Measurements from ENCODE around the gene MRPL2. TPM values are rescaled to one million over a fixed set of nuclear protein-coding genes. Genes with fewer than 3 reads are reported as not detected.
A peak's percentile ranks its signal among the peaks of the same experiment; 100 is the strongest.

Gene MRPL2
- total and polyA plus RNA-seq, 4 experiments from 2014 or later = 37.9 to 56.5 (median 53.4) TPM

DNA sequence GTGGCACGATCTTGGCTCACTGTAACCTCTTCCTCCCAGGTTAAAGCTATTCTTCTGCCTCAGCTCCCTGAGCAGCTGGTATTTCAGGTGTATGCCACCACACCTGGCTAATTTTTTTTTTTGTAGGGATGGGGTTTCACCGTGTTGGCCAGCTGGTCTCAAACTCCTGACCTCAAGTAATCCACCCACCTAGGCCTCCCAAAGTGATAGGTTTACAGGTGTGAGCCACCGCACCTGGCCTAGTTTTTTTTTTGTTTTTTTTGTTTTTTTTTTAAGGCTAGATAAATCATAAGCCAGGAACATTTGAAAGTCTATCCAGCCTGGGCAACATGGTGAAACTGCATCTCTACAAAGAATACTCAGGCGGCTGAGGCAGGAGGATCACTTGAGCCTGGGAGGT is 26.9 kb downstream of the MRPL2 start:
- Histone ChIP-seq H3K27ac (ENCODE audit: low read depth, low read length) (no peak overlapping the region), H3K4me3 (ENCODE audit: low read length in 2 of 2) (no peak overlapping the region), H3K9me3 (ENCODE audit: control insufficient read depth in 1 of 2, low read length in 2 of 2) (no peaks in the 10 kb centered on the region), H3K27me3 (ENCODE audit: insufficient read depth, low read length) (no peaks in the 10 kb centered on the region), H3K4me1 (ENCODE audit: insufficient read depth, low read length) (no peaks in the 10 kb centered on the region), H3K36me3 (ENCODE audit: insufficient read depth, low read length) (peaks cover 53% of the 10 kb centered on the region)
- Mint-ChIP-seq H3K27me3 (no peaks in the 10 kb centered on the region), H3K36me3 (peaks cover 19 to 55% of the 10 kb centered on the region in 2 donors), H3K4me1 (peaks cover 0 to 6% (median 2%) of the 10 kb centered on the region in 4 donors), H3K4me3 (no peak overlapping the region), H3K27ac (peak overlapping the region in 1 of 7 donors; percentile 56), H3K9me3 (peaks cover 0 to 2% (median 0%) of the 10 kb centered on the region in 8 donors)
- POLR2A ChIA-PET (ENCODE audit: partially characterized antibody) = interaction anchor here (0.7 to 1.1 kb wide), 2 partner anchors 14 to 90 kb away, joined by 3 to 4 read pairs; no protein-coding TSS in a partner anchor
- intact Hi-C loops (cut with micrococcal nuclease) = no loop called here
- DNase-seq = no peak
- CTCF ChIA-PET (ENCODE audit: partially characterized antibody) = no interaction called here

DNA sequence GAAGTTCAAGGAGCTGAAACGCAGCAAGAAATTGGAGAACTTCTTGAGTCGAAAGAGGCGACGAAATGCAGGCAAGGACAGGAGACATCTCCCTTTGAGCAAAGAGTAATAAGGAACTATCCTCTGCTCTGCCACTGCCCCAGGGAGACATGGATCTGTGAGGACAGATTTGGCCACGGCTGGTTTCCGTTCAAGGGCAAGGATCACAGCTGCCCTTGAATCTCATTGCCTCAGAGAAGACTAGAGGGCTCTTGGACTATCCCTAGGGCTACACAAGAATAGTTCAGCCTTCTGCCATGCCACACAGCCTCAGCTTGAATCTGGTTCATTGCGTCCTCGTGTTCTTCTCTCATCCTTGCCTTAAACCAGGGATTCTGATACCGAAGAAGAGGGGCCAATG is 30.1 kb downstream of the MRPL2 start:
- ChIA-PET CTCF (ENCODE audit: partially characterized antibody) (interaction anchor here (0.6 to 1.4 kb wide), 2 partner anchors 25 to 111 kb away, joined by 3 to 4 read pairs; partner anchors contain the start of gene CUL7), POLR2A (ENCODE audit: partially characterized antibody) (interaction anchor here (0.9 kb wide), 1 partner anchor 15 kb away, joined by 3 read pairs; the partner anchor contains the start of genes KLHDC3 and MEA1)

GRCh38 chr6:43026365-43026764 is 32.9 kb downstream of the MRPL2 start:
- Histone ChIP-seq H3K4me1 (ENCODE audit: insufficient read depth, low read length) (peaks cover 21% of the 10 kb centered on the region), H3K4me3 (ENCODE audit: low read length in 2 of 2) (no peak overlapping the region), H3K9me3 (ENCODE audit: control insufficient read depth in 1 of 2, low read length in 2 of 2) (no peaks in the 10 kb centered on the region), H3K27ac (ENCODE audit: low read depth, low read length) (no peak overlapping the region), H3K36me3 (ENCODE audit: insufficient read depth, low read length) (peaks cover 57% of the 10 kb centered on the region), H3K27me3 (ENCODE audit: insufficient read depth, low read length) (no peaks in the 10 kb centered on the region)
- Mint-ChIP-seq H3K27ac (peak overlapping the region in 1 of 7 donors; percentile 41), H3K4me1 (peaks cover 5 to 22% (median 17%) of the 10 kb centered on the region in 4 donors), H3K36me3 (peaks cover 36 to 47% of the 10 kb centered on the region in 2 donors), H3K27me3 (no peaks in the 10 kb centered on the region), H3K4me3 (no peak overlapping the region), H3K9me3 (peaks cover 0 to 1% (median 0%) of the 10 kb centered on the region in 8 donors)
- no peak for DNase-seq
- ChIA-PET POLR2A (ENCODE audit: partially characterized antibody) (no interaction called here), CTCF (ENCODE audit: partially characterized antibody) (no interaction called here)
- intact Hi-C loops (cut with micrococcal nuclease) = no loop called here

More for the DNA sequence above, 30.1 kb downstream of the MRPL2 start:
- no peak overlapping the region for H3K27ac ChIP-seq (ENCODE audit: low read depth, low read length)
- no peak for DNase-seq
- intact Hi-C loops (cut with micrococcal nuclease) = no loop called here
- Mint-ChIP-seq H3K36me3 (peaks cover 39 to 59% of the 10 kb centered on the region in 2 donors), H3K4me3 (no peak overlapping the region), H3K27me3 (no peaks in the 10 kb centered on the region), H3K27ac (peak overlapping the region in 1 of 7 donors; percentile 12), H3K9me3 (peaks cover 0 to 2% (median 0%) of the 10 kb centered on the region in 8 donors), H3K4me1 (peaks cover 4 to 13% (median 10%) of the 10 kb centered on the region in 4 donors)
- H3K27me3 ChIP-seq (ENCODE audit: insufficient read depth, low read length) = no peaks in the 10 kb centered on the region
- H3K9me3 ChIP-seq (ENCODE audit: control insufficient read depth in 1 of 2, low read length in 2 of 2) = no peaks in the 10 kb centered on the region
- H3K4me1 ChIP-seq (ENCODE audit: insufficient read depth, low read length) = peaks cover 5% of the 10 kb centered on the region
- H3K36me3 ChIP-seq (ENCODE audit: insufficient read depth, low read length) = peaks cover 67% of the 10 kb centered on the region
- no peak overlapping the region for H3K4me3 ChIP-seq (ENCODE audit: low read length in 2 of 2)

DNA sequence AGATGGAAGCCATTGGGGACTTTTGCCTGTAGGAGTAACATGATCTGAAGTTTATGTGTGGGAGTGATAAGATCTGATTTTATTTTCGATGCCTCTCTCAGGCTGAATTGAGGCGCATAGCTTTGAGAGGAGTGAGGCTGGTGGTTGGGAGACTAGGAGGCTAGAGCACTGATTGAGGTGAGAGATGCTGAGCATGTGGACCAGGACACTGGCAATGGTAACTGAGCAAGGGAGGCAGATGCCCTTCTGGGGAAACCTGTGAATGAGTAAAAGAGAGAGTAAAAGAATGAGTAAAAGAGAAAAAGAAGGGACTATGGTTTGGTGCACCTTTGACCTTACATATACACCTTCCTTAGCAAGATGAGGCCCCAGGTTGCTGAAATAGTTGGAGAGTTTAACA is 34.8 kb downstream of the MRPL2 start:
- intact Hi-C loops (cut with micrococcal nuclease) = no loop called here
- H3K36me3 Mint-ChIP-seq = peaks cover 30 to 46% of the 10 kb centered on the region in 2 donors
- peaks cover 29% of the 10 kb centered on the region for H3K4me1 ChIP-seq (ENCODE audit: insufficient read depth, low read length)
- peaks cover 51% of the 10 kb centered on the region for H3K36me3 ChIP-seq (ENCODE audit: insufficient read depth, low read length)
- ChIA-PET CTCF (ENCODE audit: partially characterized antibody) (interaction anchor here (0.8 to 1.0 kb wide), 2 partner anchors 10 kb away, joined by 3 read pairs; partner anchors contain the start of genes KLHDC3 and MEA1), POLR2A (ENCODE audit: partially characterized antibody) (interaction anchor here (1.0 to 4.6 kb wide), 4 partner anchors 11 to 95 kb away, joined by 5 to 40 read pairs (median 20); partner anchors contain the start of genes CNPY3, CUL7, KLHDC3 and MEA1)
- no peaks in the 10 kb centered on the region for H3K27me3 Mint-ChIP-seq
- H3K9me3 Mint-ChIP-seq = peaks cover 0 to 1% (median 0%) of the 10 kb centered on the region in 8 donors
- no peak overlapping the region for H3K4me3 ChIP-seq (ENCODE audit: low read length in 2 of 2)
- no peak overlapping the region for H3K27ac ChIP-seq (ENCODE audit: low read depth, low read length)
- no peaks in the 10 kb centered on the region for H3K9me3 ChIP-seq (ENCODE audit: control insufficient read depth in 1 of 2, low read length in 2 of 2)
- DNase-seq = no peak
- H3K4me3 Mint-ChIP-seq = peak overlapping the region in 3 of 8 donors; percentile 8 to 48 (median 9)
- no peaks in the 10 kb centered on the region for H3K27me3 ChIP-seq (ENCODE audit: insufficient read depth, low read length)
- peak overlapping the region in 6 of 7 donors; percentile 1 to 90 (median 76) for H3K27ac Mint-ChIP-seq
- peaks cover 9 to 33% (median 21%) of the 10 kb centered on the region in 4 donors for H3K4me1 Mint-ChIP-seq

- peak within 1 kb of the TSS; percentile 84 for H3K4me3 ChIP-seq (ENCODE audit: low read length in 2 of 2)
- DNase-seq = peak; percentile 47 to 72 (median 50)
- Mint-ChIP-seq H3K27me3 (no peaks in the 10 kb centered on the region), H3K27ac (peak within 1 kb of the TSS; percentile 79 to 98 (median 95)), H3K4me3 (peak within 1 kb of the TSS; percentile 94 to 100 (median 98)), H3K4me1 (peaks cover 14 to 58% (median 31%) of the 10 kb centered on the region in 4 donors), H3K9me3 (peaks cover 0 to 1% (median 0%) of the 10 kb centered on the region in 8 donors), H3K36me3 (peaks cover 35 to 44% of the 10 kb centered on the region in 2 donors)
- peaks cover 41% of the 10 kb centered on the region for H3K4me1 ChIP-seq (ENCODE audit: insufficient read depth, low read length)
- POLR2A ChIA-PET (ENCODE audit: partially characterized antibody) = interaction anchor here (0.7 to 4.6 kb wide), 13 partner anchors 8 to 142 kb away, joined by 3 to 40 read pairs (median 5); partner anchors contain the start of genes CNPY3, CUL7, KLC4 and KLHDC3
- no peaks in the 10 kb centered on the region for H3K27me3 ChIP-seq (ENCODE audit: insufficient read depth, low read length)
- no peaks in the 10 kb centered on the region for H3K9me3 ChIP-seq (ENCODE audit: control insufficient read depth in 1 of 2, low read length in 2 of 2)
- peak within 1 kb of the TSS; percentile 68 for H3K27ac ChIP-seq (ENCODE audit: low read depth, low read length)
- intact Hi-C loops (cut with micrococcal nuclease) = loop anchor here (1.0 kb wide), 2 partner anchors 8 to 38 kb away; partner anchors contain the start of genes KLC4, MEA1 and MRPL2
- peaks cover 34% of the 10 kb centered on the region for H3K36me3 ChIP-seq (ENCODE audit: insufficient read depth, low read length)
- CTCF ChIA-PET (ENCODE audit: partially characterized antibody) = interaction anchor here (0.6 to 1.4 kb wide), 6 partner anchors 18 to 208 kb away, joined by 3 to 6 read pairs (median 3); partner anchors contain the start of gene CUL7
Measured at GRCh38 chr6:43021270-43022047, 37.8 kb downstream of the MRPL2 start, which contains the start of gene RRP36. RRP36 (plus strand) TSS chr6:43021623; CDS start chr6:43021655, 32 bp downstream.

DNA sequence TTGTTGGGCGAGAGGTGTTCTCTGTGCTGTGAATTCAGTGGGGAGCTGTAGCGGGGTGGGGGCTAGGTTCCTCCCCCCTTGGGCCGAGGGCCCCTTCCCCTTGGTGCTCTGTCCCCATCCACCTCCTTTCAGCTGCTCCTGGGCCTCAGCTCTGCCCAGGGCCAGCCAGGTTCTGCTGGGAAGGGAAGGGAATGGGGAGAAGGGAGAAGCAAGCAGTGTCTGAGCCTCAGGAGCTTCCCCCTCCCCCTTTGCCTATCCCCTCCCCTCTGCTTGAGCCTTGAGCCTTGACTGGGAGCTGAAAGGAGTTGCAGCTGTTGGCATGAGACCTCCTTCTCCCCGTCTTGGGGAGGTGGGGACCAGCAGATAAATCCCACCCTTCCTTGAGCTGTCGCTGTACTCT is 38.4 kb downstream of the MRPL2 start:
- ChIA-PET CTCF (ENCODE audit: partially characterized antibody) (interaction anchor here (0.6 to 1.4 kb wide), 4 partner anchors 17 to 123 kb away, joined by 3 to 6 read pairs (median 3); partner anchors contain the start of gene CUL7), POLR2A (ENCODE audit: partially characterized antibody) (interaction anchor here (0.7 to 4.6 kb wide), 11 partner anchors 9 to 142 kb away, joined by 3 to 40 read pairs (median 6); partner anchors contain the start of genes CNPY3, CUL7, KLC4 and MRPL2)
- no peaks in the 10 kb centered on the region for H3K27me3 ChIP-seq (ENCODE audit: insufficient read depth, low read length)
- intact Hi-C loops (cut with micrococcal nuclease) = loop anchor here (1.0 kb wide), 2 partner anchors 8 to 38 kb away; partner anchors contain the start of genes KLC4, MEA1 and MRPL2
- H3K27ac Mint-ChIP-seq = peak overlapping the region; percentile 29 to 88 (median 81)
- H3K9me3 ChIP-seq (ENCODE audit: control insufficient read depth in 1 of 2, low read length in 2 of 2) = no peaks in the 10 kb centered on the region
- peaks cover 0 to 1% (median 0%) of the 10 kb centered on the region in 8 donors for H3K9me3 Mint-ChIP-seq
- peaks cover 32 to 44% of the 10 kb centered on the region in 2 donors for H3K36me3 Mint-ChIP-seq
- no peaks in the 10 kb centered on the region for H3K27me3 Mint-ChIP-seq
- peaks cover 48% of the 10 kb centered on the region for H3K4me1 ChIP-seq (ENCODE audit: insufficient read depth, low read length)
- H3K4me1 Mint-ChIP-seq = peaks cover 17 to 65% (median 36%) of the 10 kb centered on the region in 4 donors
- H3K4me3 Mint-ChIP-seq = peak overlapping the region; percentile 88 to 98 (median 90)
- peak overlapping the region; percentile 68 for H3K27ac ChIP-seq (ENCODE audit: low read depth, low read length)
- peaks cover 27% of the 10 kb centered on the region for H3K36me3 ChIP-seq (ENCODE audit: insufficient read depth, low read length)
- H3K4me3 ChIP-seq (ENCODE audit: low read length in 2 of 2) = peak overlapping the region in 1 of 2 donors; percentile 28
- no peak for DNase-seq
